ENCODE data around the gene COTL1. TPM values are rescaled to one million over a fixed set of nuclear protein-coding genes. Genes with fewer than 3 reads are reported as not detected.

The COTL1 gene
- total RNA-seq, 2 donors from 2014 or later: 287 to 328 TPM

- no peaks in the 10 kb centered on the region for H3K9me3 ChIP-seq (ENCODE audit: control insufficient read depth, low read length, poor library complexity, severe bottlenecking)
- H3K27ac Mint-ChIP-seq: peak overlapping the region; percentile 68
- ATAC-seq: peak; percentile 53
- peak overlapping the region; percentile 67 for H3K4me3 Mint-ChIP-seq
- H3K4me1 Mint-ChIP-seq: peaks cover 55% of the 10 kb centered on the region
- peaks cover 7% of the 10 kb centered on the region for H3K36me3 Mint-ChIP-seq (ENCODE audit: low read depth)
- no peak for DNase-seq
- no peaks in the 10 kb centered on the region for H3K27me3 Mint-ChIP-seq
Measured at GRCh38 chr16:84652566-84652965, 34.7 kb upstream of the COTL1 start.

- H3K9me3 ChIP-seq (ENCODE audit: control insufficient read depth, low read length, poor library complexity, severe bottlenecking): no peaks in the 10 kb centered on the region
- Mint-ChIP-seq H3K36me3 (ENCODE audit: low read depth) (peaks cover 7% of the 10 kb centered on the region), H3K27ac (peak overlapping the region; percentile 70), H3K27me3 (no peaks in the 10 kb centered on the region), H3K4me1 (peaks cover 46% of the 10 kb centered on the region), H3K4me3 (peak overlapping the region; percentile 83)
- DNase-seq: no peak
- ATAC-seq: no peak
Measured at GRCh38 chr16:84650062-84650991, 32.4 kb upstream of the COTL1 start.

- Mint-ChIP-seq H3K4me1 (peaks cover 43% of the 10 kb centered on the region), H3K4me3 (peak overlapping the region; percentile 83), H3K27ac (peak overlapping the region; percentile 70), H3K27me3 (no peaks in the 10 kb centered on the region), H3K36me3 (ENCODE audit: low read depth) (peaks cover 7% of the 10 kb centered on the region)
- ATAC-seq (no peak), DNase-seq (no peak)
- H3K9me3 ChIP-seq (ENCODE audit: control insufficient read depth, low read length, poor library complexity, severe bottlenecking): no peaks in the 10 kb centered on the region
Measured at GRCh38 chr16:84649511-84649861, 31.6 kb upstream of the COTL1 start.

- ATAC-seq: peak; percentile 57
- Mint-ChIP-seq H3K27ac (peak overlapping the region; percentile 70), H3K4me3 (peak overlapping the region; percentile 83), H3K36me3 (ENCODE audit: low read depth) (peaks cover 9% of the 10 kb centered on the region), H3K27me3 (no peaks in the 10 kb centered on the region), H3K4me1 (peaks cover 37% of the 10 kb centered on the region)
- peak; percentile 10 to 46 (median 38) for DNase-seq
- no peaks in the 10 kb centered on the region for H3K9me3 ChIP-seq (ENCODE audit: control insufficient read depth, low read length, poor library complexity, severe bottlenecking)
Measured at GRCh38 chr16:84648595-84649510, 31.0 kb upstream of the COTL1 start.

GRCh38 chr16:84647828-84648594 lies 30.1 kb upstream of the COTL1 start, which contains the start of gene KLHL36:
Gene KLHL36 (plus strand): TSS chr16:84648511. CDS start chr16:84650868, 2,357 bp downstream.
- no peaks in the 10 kb centered on the region for H3K9me3 ChIP-seq (ENCODE audit: control insufficient read depth, low read length, poor library complexity, severe bottlenecking)
- peaks cover 35% of the 10 kb centered on the region for H3K4me1 Mint-ChIP-seq
- DNase-seq (peak; percentile 68 to 78 (median 77)), ATAC-seq (peak; percentile 87)
- H3K27me3 Mint-ChIP-seq: no peaks in the 10 kb centered on the region
- peak within 1 kb of the TSS; percentile 96 for H3K4me3 Mint-ChIP-seq
- H3K36me3 Mint-ChIP-seq (ENCODE audit: low read depth): peaks cover 7% of the 10 kb centered on the region
- H3K27ac Mint-ChIP-seq: peak within 1 kb of the TSS; percentile 90

- H3K9me3 ChIP-seq (ENCODE audit: control insufficient read depth, low read length, poor library complexity, severe bottlenecking): no peaks in the 10 kb centered on the region
- Mint-ChIP-seq H3K27ac (no peak overlapping the region), H3K27me3 (no peaks in the 10 kb centered on the region), H3K4me1 (peaks cover 30% of the 10 kb centered on the region), H3K4me3 (no peak overlapping the region), H3K36me3 (ENCODE audit: low read depth) (peaks cover 5% of the 10 kb centered on the region)
- DNase-seq: no peak
- ATAC-seq: no peak
Measured at GRCh38 chr16:84643674-84644073, 25.8 kb upstream of the COTL1 start.

GRCh38 chr16:84643180-84643583 lies 25.3 kb upstream of the COTL1 start:
- H3K9me3 ChIP-seq (ENCODE audit: control insufficient read depth, low read length, poor library complexity, severe bottlenecking): no peaks in the 10 kb centered on the region
- ATAC-seq: no peak
- peaks cover 5% of the 10 kb centered on the region for H3K36me3 Mint-ChIP-seq (ENCODE audit: low read depth)
- DNase-seq: no peak
- no peak overlapping the region for H3K4me3 Mint-ChIP-seq
- peaks cover 30% of the 10 kb centered on the region for H3K4me1 Mint-ChIP-seq
- no peak overlapping the region for H3K27ac Mint-ChIP-seq
- no peaks in the 10 kb centered on the region for H3K27me3 Mint-ChIP-seq

GRCh38 chr16:84641643-84642358 lies 23.9 kb upstream of the COTL1 start:
- DNase-seq (no peak), ATAC-seq (peak; percentile 14)
- peak overlapping the region; percentile 75 for H3K4me3 Mint-ChIP-seq

GRCh38 chr16:84640145-84640544 lies 22.3 kb upstream of the COTL1 start:
- H3K9me3 ChIP-seq (ENCODE audit: control insufficient read depth, low read length, poor library complexity, severe bottlenecking): no peaks in the 10 kb centered on the region
- Mint-ChIP-seq H3K4me1 (peaks cover 26% of the 10 kb centered on the region), H3K27ac (no peak overlapping the region), H3K4me3 (peak overlapping the region; percentile 41), H3K36me3 (ENCODE audit: low read depth) (peaks cover 2% of the 10 kb centered on the region), H3K27me3 (no peaks in the 10 kb centered on the region)
- no peak for ATAC-seq
- DNase-seq: no peak

More at GRCh38 chr16:84641643-84642358, 23.9 kb upstream of the COTL1 start:
- Mint-ChIP-seq H3K27me3 (no peaks in the 10 kb centered on the region), H3K36me3 (ENCODE audit: low read depth) (peaks cover 2% of the 10 kb centered on the region), H3K27ac (peak overlapping the region; percentile 47), H3K4me1 (peaks cover 28% of the 10 kb centered on the region)
- no peaks in the 10 kb centered on the region for H3K9me3 ChIP-seq (ENCODE audit: control insufficient read depth, low read length, poor library complexity, severe bottlenecking)

GRCh38 chr16:84638231-84638806 lies 20.4 kb upstream of the COTL1 start:
- Mint-ChIP-seq H3K27me3 (no peaks in the 10 kb centered on the region), H3K36me3 (ENCODE audit: low read depth) (no peaks in the 10 kb centered on the region), H3K4me1 (peaks cover 28% of the 10 kb centered on the region), H3K27ac (no peak overlapping the region), H3K4me3 (no peak overlapping the region)
- DNase-seq (no peak), ATAC-seq (no peak)
- no peaks in the 10 kb centered on the region for H3K9me3 ChIP-seq (ENCODE audit: control insufficient read depth, low read length, poor library complexity, severe bottlenecking)

- peaks cover 27% of the 10 kb centered on the region for H3K4me1 Mint-ChIP-seq
- no peak overlapping the region for H3K27ac Mint-ChIP-seq
- no peaks in the 10 kb centered on the region for H3K27me3 Mint-ChIP-seq
- DNase-seq (no peak), ATAC-seq (no peak)
- H3K36me3 Mint-ChIP-seq (ENCODE audit: low read depth): no peaks in the 10 kb centered on the region
- H3K4me3 Mint-ChIP-seq: no peak overlapping the region
- H3K9me3 ChIP-seq (ENCODE audit: control insufficient read depth, low read length, poor library complexity, severe bottlenecking): no peaks in the 10 kb centered on the region
Measured at GRCh38 chr16:84637709-84638108, 19.8 kb upstream of the COTL1 start.

- Mint-ChIP-seq H3K4me1 (peaks cover 28% of the 10 kb centered on the region), H3K36me3 (ENCODE audit: low read depth) (no peaks in the 10 kb centered on the region)
Measured at GRCh38 chr16:84635702-84636101, 17.8 kb upstream of the COTL1 start.

More at GRCh38 chr16:84635702-84636101, 17.8 kb upstream of the COTL1 start:
- DNase-seq (no peak), ATAC-seq (no peak)
- Mint-ChIP-seq H3K27me3 (no peaks in the 10 kb centered on the region), H3K4me3 (no peak overlapping the region), H3K27ac (no peak overlapping the region)
- H3K9me3 ChIP-seq (ENCODE audit: control insufficient read depth, low read length, poor library complexity, severe bottlenecking): no peaks in the 10 kb centered on the region
